ENCODE results near the gene SCN2A. TPM values are rescaled to one million over a fixed set of nuclear protein-coding genes. Genes with fewer than 3 reads are reported as not detected.

The SCN2A gene
- total and polyA plus RNA-seq, 9 of the 15 experiments (the other 6 are each of a cell fraction or from before 2014, with no cell fraction given), result 0.08 to 0.69 (median 0.31) TPM; not detected in 1

DNA sequence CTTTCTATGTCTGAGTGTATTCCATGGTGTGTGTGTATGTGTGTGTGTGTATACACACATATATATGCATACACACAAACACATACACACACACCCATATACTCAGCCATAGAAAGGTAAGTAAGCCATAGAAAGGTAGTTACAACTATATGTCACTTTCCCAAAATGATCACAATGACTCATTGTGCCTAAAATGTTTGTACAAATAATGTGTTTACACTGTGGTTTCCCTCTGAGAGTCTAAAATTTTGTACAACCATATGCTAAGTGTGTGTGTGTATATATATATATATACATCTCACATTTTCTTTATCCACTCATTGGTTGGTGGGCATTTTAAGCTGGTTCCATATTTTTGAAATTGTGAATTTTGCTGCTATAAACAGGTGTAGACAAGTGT lies 175.0 kb downstream of the SCN2A start:
- DNase-seq (ENCODE audit: extremely low read depth in 1 of 4, low spot score in 3 of 4) (no peak), FAIRE-seq (no peak), ATAC-seq (no peak)
- H3K79me2 ChIP-seq (ENCODE audit: control insufficient read depth, insufficient read depth, low read length), result no peaks in the 10 kb centered on the region
- H3K4me1 ChIP-seq (replicated peaks in 1 of 2; ENCODE audit: control insufficient read depth in 2 of 2, insufficient read depth in 2 of 2, low read length in 2 of 2), result no peaks in the 10 kb centered on the region
- H3K9me3 ChIP-seq (replicated peaks; ENCODE audit: control insufficient read depth, insufficient read depth, low read depth, low read length), result no peaks in the 10 kb centered on the region; the same call in none of the 2 replicates
- H3K27ac ChIP-seq (ENCODE audit: extremely low read depth, low read depth, low read length), result no peak overlapping the region
- H3K4me2 ChIP-seq (ENCODE audit: insufficient read depth, low read length), result no peak overlapping the region
- BruUV-seq (replicated peaks), result no TSS peak
- H4K20me1 ChIP-seq (replicated peaks; ENCODE audit: control insufficient read depth, insufficient read depth, low read length), result no peaks in the 10 kb centered on the region
- H3K9me1 ChIP-seq (ENCODE audit: control insufficient read depth, insufficient read depth, low read length), result no peaks in the 10 kb centered on the region
- CTCF ChIA-PET (ENCODE audit: low intra/inter-chr PET ratio), result no interaction called here
- intact Hi-C loops (cut with micrococcal nuclease), result loop anchor here (10.0 kb wide), 1 partner anchor 361 kb away; no protein-coding TSS in a partner anchor
- H3K36me3 ChIP-seq (ENCODE audit: control insufficient read depth, insufficient read depth, low read length), result no peaks in the 10 kb centered on the region
- H3K4me3 ChIP-seq, result no peak overlapping the region
- H3K27me3 ChIP-seq (ENCODE audit: control insufficient read depth in 2 of 2, insufficient read depth in 2 of 2, low read length in 2 of 2), result no peaks in the 10 kb centered on the region
- H3K9ac ChIP-seq (ENCODE audit: insufficient read depth in 1 of 2, low read depth in 2 of 2, low read length in 2 of 2), result no peak overlapping the region
- TF ChIP-seq SMARCC2 (IDR thresholded peaks at IDR 0.05; ENCODE audit: low read depth) (no peak), HIVEP1 (CRISPR knock-in tag; IDR thresholded peaks at IDR 0.05) (no peak), SMARCB1 (IDR thresholded peaks at IDR 0.05; ENCODE audit: insufficient read length, low read depth) (no peak), SMAD3 (CRISPR knock-in tag; conservative IDR thresholded peaks at IDR 0.05) (no peak), CSDE1 (IDR thresholded peaks at IDR 0.05) (no peak), XRCC5 (IDR thresholded peaks at IDR 0.05; ENCODE audit: low read depth, low read length) (no peak), FOSL1 (tag; conservative IDR thresholded peaks at IDR 0.05) (no peak), CBFB (CRISPR knock-in tag; IDR thresholded peaks at IDR 0.05) (no peak), SMAD2 (IDR thresholded peaks at IDR 0.05; ENCODE audit: low read depth, low read length) (no peak), SIN3A (IDR thresholded peaks at IDR 0.05; ENCODE audit: borderline replicate concordance in 2 of 2, control insufficient read depth in 1 of 2, low read depth in 2 of 2, low read length in 2 of 2) (no peak), TCF7L2 (IDR thresholded peaks at IDR 0.05; ENCODE audit: low read depth, low read length) (no peak), NFIC (IDR thresholded peaks at IDR 0.05) (no peak)
- TF ChIP-seq, protein P1, sequence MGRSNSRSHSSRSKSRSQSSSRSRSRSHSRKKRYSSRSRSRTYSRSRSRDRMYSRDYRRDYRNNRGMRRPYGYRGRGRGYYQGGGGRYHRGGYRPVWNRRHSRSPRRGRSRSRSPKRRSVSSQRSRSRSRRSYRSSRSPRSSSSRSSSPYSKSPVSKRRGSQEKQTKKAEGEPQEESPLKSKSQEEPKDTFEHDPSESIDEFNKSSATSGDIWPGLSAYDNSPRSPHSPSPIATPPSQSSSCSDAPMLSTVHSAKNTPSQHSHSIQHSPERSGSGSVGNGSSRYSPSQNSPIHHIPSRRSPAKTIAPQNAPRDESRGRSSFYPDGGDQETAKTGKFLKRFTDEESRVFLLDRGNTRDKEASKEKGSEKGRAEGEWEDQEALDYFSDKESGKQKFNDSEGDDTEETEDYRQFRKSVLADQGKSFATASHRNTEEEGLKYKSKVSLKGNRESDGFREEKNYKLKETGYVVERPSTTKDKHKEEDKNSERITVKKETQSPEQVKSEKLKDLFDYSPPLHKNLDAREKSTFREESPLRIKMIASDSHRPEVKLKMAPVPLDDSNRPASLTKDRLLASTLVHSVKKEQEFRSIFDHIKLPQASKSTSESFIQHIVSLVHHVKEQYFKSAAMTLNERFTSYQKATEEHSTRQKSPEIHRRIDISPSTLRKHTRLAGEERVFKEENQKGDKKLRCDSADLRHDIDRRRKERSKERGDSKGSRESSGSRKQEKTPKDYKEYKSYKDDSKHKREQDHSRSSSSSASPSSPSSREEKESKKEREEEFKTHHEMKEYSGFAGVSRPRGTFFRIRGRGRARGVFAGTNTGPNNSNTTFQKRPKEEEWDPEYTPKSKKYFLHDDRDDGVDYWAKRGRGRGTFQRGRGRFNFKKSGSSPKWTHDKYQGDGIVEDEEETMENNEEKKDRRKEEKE (IDR thresholded peaks at IDR 0.05; ENCODE audit: borderline replicate concordance in 1 of 2, control insufficient read depth in 1 of 2, low read depth in 2 of 2, low read length in 1 of 2), result no peak
- TF ChIP-seq, protein P2, sequence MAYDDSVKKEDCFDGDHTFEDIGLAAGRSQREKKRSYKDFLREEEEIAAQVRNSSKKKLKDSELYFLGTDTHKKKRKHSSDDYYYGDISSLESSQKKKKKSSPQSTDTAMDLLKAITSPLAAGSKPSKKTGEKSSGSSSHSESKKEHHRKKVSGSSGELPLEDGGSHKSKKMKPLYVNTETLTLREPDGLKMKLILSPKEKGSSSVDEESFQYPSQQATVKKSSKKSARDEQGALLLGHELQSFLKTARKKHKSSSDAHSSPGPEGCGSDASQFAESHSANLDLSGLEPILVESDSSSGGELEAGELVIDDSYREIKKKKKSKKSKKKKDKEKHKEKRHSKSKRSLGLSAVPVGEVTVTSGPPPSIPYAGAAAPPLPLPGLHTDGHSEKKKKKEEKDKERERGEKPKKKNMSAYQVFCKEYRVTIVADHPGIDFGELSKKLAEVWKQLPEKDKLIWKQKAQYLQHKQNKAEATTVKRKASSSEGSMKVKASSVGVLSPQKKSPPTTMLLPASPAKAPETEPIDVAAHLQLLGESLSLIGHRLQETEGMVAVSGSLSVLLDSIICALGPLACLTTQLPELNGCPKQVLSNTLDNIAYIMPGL (CRISPR knock-in tag; IDR thresholded peaks at IDR 0.05), result no peak
- no peak overlapping the region for H2AFZ ChIP-seq (ENCODE audit: low read depth, low read length)
- POLR2A ChIA-PET, result no interaction called here
- in situ Hi-C loops (cut with MboI), result no loop called here
